HL-60/S4 (cell line): ENCODE measurements around the gene UNC5A.

Experiments used
- in situ Hi-C: fragments of 300-500 bp; cut with MboI; formaldehyde crosslinking; loops from 2 replicates; pipeline ENCODE4 v1.14.3; 2022; ENCODE audit warnings: low sequenced_read_pairs

Gene UNC5A

DNA sequence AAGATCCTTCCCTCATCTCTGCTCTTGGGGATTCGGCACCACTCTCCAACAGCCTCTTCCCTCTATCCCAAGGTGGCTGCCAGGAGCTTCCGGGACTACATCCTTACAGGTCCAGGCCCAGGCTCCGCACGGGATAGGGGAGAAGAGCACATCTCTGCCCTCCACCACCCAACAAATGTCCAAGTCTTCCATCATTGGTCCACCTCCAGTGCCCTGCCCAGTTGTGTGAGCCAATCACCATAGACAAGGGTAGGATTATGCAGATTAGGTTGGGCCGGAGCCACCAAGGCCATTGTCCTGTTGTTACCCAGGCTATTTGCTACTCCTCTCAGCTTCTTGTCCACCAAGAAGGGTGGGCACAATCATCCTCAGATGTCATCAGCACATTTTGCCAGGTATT is 9.1 kb downstream of the UNC5A start:
- in situ Hi-C loops = no loop called here

GRCh38 chr5:176820937-176821336 is 10.6 kb downstream of the UNC5A start:
- in situ Hi-C loops = no loop called here

DNA sequence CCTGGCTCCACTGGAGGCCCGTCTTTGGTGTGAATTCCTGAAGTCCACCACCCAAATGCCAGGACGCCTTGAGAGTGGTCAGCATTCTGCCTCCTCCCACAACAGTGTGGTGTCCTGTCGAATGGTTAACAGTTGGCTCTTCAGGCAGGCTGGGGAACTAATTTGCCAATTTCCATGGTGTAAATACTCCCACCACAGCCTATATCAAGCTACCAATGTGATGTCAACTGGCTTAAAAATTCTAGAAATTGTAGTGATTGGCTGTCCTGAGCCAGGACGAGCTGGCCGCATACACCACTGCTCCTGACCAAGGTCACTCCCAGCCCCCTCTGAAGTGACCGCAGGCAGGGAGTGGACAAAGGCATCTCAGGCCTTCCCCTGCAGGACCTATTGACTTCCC is 11.1 kb downstream of the UNC5A start:
- in situ Hi-C loops = no loop called here

GRCh38 chr5:176822041-176822792 is 11.9 kb downstream of the UNC5A start:
- in situ Hi-C loops = no loop called here

DNA sequence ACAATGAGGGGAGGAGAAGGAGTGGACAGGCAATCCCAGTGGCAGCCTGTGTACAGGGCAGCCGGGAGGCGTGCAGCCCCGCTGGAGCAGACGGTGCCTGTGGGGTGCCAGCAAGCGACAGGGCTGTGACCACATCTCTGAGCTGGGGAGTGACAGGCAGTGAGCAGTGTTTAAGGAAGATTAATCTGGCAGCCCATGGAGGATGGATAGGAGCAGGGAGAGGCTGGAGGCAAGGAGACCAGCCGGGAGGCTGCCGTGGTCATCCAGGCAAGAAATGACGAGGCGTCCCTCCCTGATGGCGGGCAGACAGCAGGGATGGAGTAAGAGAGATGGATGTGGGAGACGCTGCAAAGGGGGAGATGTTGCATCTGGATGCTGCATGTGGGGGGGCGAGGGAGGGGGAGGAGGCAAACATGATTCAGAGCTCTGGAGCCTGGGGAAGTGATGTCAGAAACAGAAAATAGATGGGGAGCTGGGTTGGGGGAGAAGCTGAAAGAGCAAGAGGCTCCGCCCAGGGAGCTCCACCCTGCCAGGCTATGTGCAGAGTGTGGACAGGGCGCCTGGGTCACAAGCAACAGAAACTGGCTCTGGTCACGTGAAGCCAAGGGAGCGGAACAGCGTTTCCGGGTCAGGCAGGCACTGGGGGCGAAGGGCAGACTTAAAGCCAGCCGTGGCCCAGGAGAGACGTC is 12.6 kb downstream of the UNC5A start:
- in situ Hi-C loops = no loop called here

DNA sequence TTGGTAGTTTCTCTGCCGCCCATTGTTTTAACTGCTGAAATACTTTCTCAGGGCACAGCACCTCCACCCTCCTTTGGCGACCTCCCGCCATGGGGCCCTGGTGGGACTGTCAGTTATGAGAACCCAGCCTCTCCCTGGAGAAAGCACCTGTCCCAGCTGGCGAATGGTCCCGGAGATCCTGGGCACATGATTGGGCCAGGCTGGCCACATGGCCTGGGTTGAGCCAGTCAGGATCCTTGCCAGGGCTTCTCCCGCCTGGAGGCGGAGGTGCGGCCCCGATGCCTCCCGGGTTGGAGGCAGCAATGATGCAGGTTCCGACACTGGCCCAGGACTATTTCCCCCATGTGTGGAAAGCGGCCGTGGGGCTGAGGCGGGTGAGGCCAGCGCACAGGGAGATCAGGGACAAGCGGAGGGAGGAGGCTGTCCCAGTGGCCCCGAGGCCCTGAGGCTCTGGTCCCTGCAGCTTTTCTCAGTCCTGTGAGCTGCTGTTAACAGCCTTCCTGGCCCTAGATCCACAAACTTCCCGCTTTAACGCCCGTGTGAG is 13.6 kb downstream of the UNC5A start:
- in situ Hi-C loops = no loop called here

- in situ Hi-C loops = no loop called here
Measured at GRCh38 chr5:176824604-176825003, 14.2 kb downstream of the UNC5A start.

- in situ Hi-C loops = no loop called here
Measured at GRCh38 chr5:176825234-176825633, 14.9 kb downstream of the UNC5A start.

DNA sequence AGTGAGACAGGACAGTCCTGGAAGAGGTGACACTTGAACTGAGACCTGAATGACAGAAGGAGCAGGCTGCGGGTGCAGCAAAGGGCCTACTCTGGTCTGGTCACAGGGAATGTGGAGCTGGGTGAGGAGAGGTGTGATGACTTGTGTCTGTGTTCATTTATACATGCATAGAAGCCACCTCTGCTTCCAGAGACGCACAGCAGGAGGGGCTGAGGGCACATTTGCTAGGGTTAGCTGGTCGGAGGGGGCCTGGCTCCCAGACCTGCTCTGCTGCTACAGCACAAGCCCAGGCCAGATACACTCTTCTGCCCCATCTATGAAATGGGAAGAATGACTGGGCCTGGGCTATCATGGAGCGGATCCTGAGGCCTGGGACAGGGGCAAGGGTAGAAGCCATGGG is 15.6 kb downstream of the UNC5A start:
- in situ Hi-C loops = no loop called here

- in situ Hi-C loops = no loop called here
Measured at GRCh38 chr5:176827736-176828414, 17.5 kb downstream of the UNC5A start.

DNA sequence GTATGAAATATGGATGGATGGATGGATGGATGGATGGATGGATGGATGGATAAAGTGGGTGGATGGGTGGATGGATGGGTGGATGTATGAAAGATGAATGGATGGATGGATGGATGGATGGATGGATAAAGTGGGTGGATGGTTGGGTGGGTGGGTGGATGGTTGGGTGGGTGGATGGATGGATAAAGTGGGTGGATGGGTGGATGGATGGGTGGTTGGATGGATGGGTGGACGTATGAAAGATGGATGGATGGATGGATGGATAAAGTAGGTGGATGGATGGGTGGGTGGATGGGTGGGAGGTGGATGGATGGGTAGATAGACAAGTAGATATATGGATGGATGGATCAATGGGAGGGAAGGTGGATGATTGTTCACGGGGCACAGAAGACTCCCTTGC is 19.0 kb downstream of the UNC5A start:
- in situ Hi-C loops = no loop called here

DNA sequence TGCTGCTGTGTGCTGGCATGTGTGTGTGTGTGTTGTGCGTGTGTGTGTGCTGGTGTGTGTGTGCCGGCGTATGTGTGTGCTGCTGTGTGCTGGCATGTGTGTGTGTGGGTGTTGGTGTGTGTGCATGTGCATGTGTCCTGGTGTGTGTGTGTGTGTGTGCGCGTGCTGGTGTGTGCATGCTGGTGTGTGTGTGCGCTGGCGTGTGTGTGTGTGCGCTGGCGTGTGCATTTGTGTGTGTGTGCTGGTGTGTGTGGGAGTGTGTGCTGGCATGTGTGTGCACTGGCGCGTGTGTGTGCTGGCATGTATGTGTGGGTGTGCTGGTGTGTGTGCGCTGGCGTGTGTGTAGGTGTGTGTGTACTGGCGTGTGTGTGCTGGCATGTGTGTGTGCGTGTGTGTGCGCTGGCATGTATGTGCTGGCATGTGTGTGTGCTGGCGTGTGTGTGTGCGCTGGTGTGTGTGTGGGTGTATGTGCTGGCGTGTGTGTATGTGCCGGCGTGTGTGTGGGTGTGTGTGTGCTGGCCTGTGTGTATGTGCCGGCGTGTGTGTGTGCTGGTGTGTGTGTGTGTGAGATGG is 20.1 kb downstream of the UNC5A start:
- in situ Hi-C loops = no loop called here

GRCh38 chr5:176830995-176831423 is 20.6 kb downstream of the UNC5A start:
- in situ Hi-C loops = no loop called here

- in situ Hi-C loops = no loop called here
Measured at GRCh38 chr5:176831425-176831824, 21.1 kb downstream of the UNC5A start.

- in situ Hi-C loops = no loop called here
Measured at GRCh38 chr5:176832162-176832561, 21.8 kb downstream of the UNC5A start.

GRCh38 chr5:176833286-176833685 is 22.9 kb downstream of the UNC5A start:
- in situ Hi-C loops = no loop called here

- in situ Hi-C loops = no loop called here
Measured at GRCh38 chr5:176835918-176836317, 25.6 kb downstream of the UNC5A start.

GRCh38 chr5:176836811-176837706 is 26.7 kb downstream of the UNC5A start:
- in situ Hi-C loops = no loop called here

DNA sequence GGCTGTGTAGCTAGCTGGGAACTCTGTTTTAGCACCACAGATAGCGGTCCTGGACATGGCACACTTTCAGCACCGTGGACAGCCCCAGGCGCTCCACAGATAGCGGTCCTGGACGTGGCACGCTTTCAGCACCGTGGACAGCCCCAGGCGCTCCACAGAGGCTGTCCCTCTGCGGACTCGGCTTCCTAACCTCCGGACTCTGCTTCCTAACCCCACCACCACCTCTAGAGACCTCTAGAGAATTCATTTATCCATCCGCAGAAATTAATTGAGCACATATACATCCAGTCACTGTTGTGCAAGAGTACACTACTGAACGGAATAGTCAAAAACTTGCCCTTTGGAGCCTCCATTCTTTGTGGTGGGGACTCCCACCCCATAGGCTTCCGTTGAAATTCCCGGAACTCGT is 27.4 kb downstream of the UNC5A start:
- in situ Hi-C loops = no loop called here

GRCh38 chr5:176843673-176844072 is 33.3 kb downstream of the UNC5A start:
- in situ Hi-C loops = no loop called here
